ENCODE results near the gene NAV2. TPM values are rescaled to one million over a fixed set of nuclear protein-coding genes. Genes with fewer than 3 reads are reported as not detected.
A peak's percentile ranks its signal among the peaks of the same experiment; 100 is the strongest.

NAV2 gene
- total RNA-seq, 2 donors from 2014 or later: 26.4 to 35.5 TPM

- WGBS, 2 donors: 94 to 96% methylated on average over 4 of the region's 4 CpGs
- ATAC-seq (no peak), DNase-seq (no peak)
- peaks cover 11% of the 10 kb centered on the region for H3K4me1 ChIP-seq
- H3K4me3 ChIP-seq: no peak overlapping the region
- peaks cover 0 to 4% of the 10 kb centered on the region in 2 donors for H3K27me3 ChIP-seq
- no peak overlapping the region for H3K27ac ChIP-seq
- H3K9me3 ChIP-seq: no peaks in the 10 kb centered on the region
- intact Hi-C loops (cut with DNase I): no loop called here
- H3K36me3 ChIP-seq (replicated peaks in 1 of 2; ENCODE audit: insufficient read depth in 1 of 2, low read depth in 2 of 2): no peaks in the 10 kb centered on the region
- TF ChIP-seq POLR2A (IDR thresholded peaks at IDR 0.05) (no peak), CTCF (IDR thresholded peaks at IDR 0.05) (no peak)
These were observed 6.3 kb downstream of the NAV2 start for GRCh38 chr11:19718951-19719350.

- Histone ChIP-seq H3K27me3 (no peaks in the 10 kb centered on the region), H3K27ac (no peak overlapping the region), H3K9me3 (no peaks in the 10 kb centered on the region), H3K4me1 (peaks cover 1% of the 10 kb centered on the region), H3K4me3 (no peak overlapping the region), H3K36me3 (replicated peaks in 1 of 2; ENCODE audit: insufficient read depth in 1 of 2, low read depth in 2 of 2) (no peaks in the 10 kb centered on the region)
- 76 to 89% methylated on average over 1 of the region's 1 CpG for WGBS, 2 donors
- ATAC-seq: no peak
- DNase-seq: no peak
- intact Hi-C loops (cut with DNase I): no loop called here
- TF ChIP-seq CTCF (IDR thresholded peaks at IDR 0.05) (no peak), POLR2A (IDR thresholded peaks at IDR 0.05) (no peak)
These were observed 7.3 kb downstream of the NAV2 start for GRCh38 chr11:19719960-19720359.

- no peak for DNase-seq
- peaks cover 5% of the 10 kb centered on the region for H3K4me1 ChIP-seq
- TF ChIP-seq POLR2A (IDR thresholded peaks at IDR 0.05) (no peak), CTCF (IDR thresholded peaks at IDR 0.05) (no peak)
- intact Hi-C loops (cut with DNase I): no loop called here
- H3K36me3 ChIP-seq (replicated peaks in 1 of 2; ENCODE audit: insufficient read depth in 1 of 2, low read depth in 2 of 2): no peaks in the 10 kb centered on the region
- no peaks in the 10 kb centered on the region for H3K9me3 ChIP-seq
- no peaks in the 10 kb centered on the region for H3K27me3 ChIP-seq
- no peak overlapping the region for H3K4me3 ChIP-seq
- H3K27ac ChIP-seq: no peak overlapping the region
- no peak for ATAC-seq
- 72 to 90% methylated on average over 2 of the region's 2 CpGs for WGBS, 2 donors
These were observed 8.5 kb downstream of the NAV2 start for GRCh38 chr11:19721176-19721575.

- Histone ChIP-seq H3K9me3 (no peaks in the 10 kb centered on the region), H3K4me3 (no peak overlapping the region), H3K27me3 (no peaks in the 10 kb centered on the region), H3K27ac (peak overlapping the region in 1 of 4 donors; percentile 18), H3K36me3 (replicated peaks in 1 of 2; ENCODE audit: insufficient read depth in 1 of 2, low read depth in 2 of 2) (no peaks in the 10 kb centered on the region), H3K4me1 (peaks cover 5% of the 10 kb centered on the region)
- TF ChIP-seq CTCF (IDR thresholded peaks at IDR 0.05): no peak
- TF ChIP-seq POLR2A (IDR thresholded peaks at IDR 0.05): no peak
- 90 to 94% methylated on average over 5 of the region's 5 CpGs for WGBS, 2 donors
- intact Hi-C loops (cut with DNase I): no loop called here
- ATAC-seq (no peak), DNase-seq (no peak)
These were observed 10.1 kb downstream of the NAV2 start for GRCh38 chr11:19722702-19723101.

- H3K4me3 ChIP-seq: no peak overlapping the region
- H3K4me1 ChIP-seq: peaks cover 5% of the 10 kb centered on the region
- ATAC-seq: no peak
- no peaks in the 10 kb centered on the region for H3K9me3 ChIP-seq
- TF ChIP-seq CTCF (IDR thresholded peaks at IDR 0.05) (no peak), POLR2A (IDR thresholded peaks at IDR 0.05) (no peak)
- no peaks in the 10 kb centered on the region for H3K27me3 ChIP-seq
- intact Hi-C loops (cut with DNase I): no loop called here
- H3K27ac ChIP-seq: peak overlapping the region in 2 of 4 donors; percentile 15 to 57
- no peaks in the 10 kb centered on the region for H3K36me3 ChIP-seq (replicated peaks in 1 of 2; ENCODE audit: insufficient read depth in 1 of 2, low read depth in 2 of 2)
- peak in 3 of 4 donors; percentile 15 to 69 (median 30) for DNase-seq
- 36 to 51% methylated on average over 4 to 5 of the region's 5 CpGs for WGBS, 2 donors
These were observed 11.1 kb downstream of the NAV2 start for GRCh38 chr11:19723572-19724342.

All from body of pancreas (tissue), 4 donors.